HG02798 (cell line): Measurements from ENCODE around the gene LAPTM4A.
"Not testable (repeated sequence)": the region's sequence is repeated elsewhere in the genome, so short reads cannot be mapped to it uniquely, and the experiment has no call there.

Experiments
- ATAC-seq: cut with Tn5 transposase; IDR thresholded peaks from one replicate; pipeline ENCODE4 v1.9.1; 2021; ENCODE audit warnings: mild to moderate bottlenecking; ENCODE audit not compliant: unreplicated experiment, poor library complexity

The LAPTM4A gene

DNA sequence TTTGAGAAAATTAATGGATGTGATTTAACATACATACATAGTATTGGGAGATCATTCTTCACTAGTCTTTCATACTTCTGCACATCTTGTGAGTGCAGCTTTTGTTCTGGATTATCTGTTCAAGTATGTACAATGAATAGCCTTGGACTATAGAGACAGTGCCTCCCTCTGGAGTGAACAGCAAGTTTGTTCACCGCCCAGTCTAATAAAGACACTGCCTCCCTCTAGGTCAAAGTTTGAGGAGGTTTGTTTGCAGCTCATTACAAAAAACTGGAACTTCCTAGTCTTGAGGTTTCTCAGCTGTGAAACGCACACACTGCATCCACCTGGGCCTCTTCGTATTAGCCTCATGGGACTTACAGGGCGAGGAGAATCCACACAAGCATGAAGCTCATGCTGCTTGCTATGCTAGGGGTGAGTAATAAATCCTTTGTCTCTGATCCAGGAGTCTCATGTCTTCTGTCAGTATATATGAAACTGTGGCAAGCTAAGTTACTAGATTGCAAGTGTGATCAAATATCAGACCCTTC, 26.0 kb upstream of the LAPTM4A start:
- ATAC-seq = no peak

DNA sequence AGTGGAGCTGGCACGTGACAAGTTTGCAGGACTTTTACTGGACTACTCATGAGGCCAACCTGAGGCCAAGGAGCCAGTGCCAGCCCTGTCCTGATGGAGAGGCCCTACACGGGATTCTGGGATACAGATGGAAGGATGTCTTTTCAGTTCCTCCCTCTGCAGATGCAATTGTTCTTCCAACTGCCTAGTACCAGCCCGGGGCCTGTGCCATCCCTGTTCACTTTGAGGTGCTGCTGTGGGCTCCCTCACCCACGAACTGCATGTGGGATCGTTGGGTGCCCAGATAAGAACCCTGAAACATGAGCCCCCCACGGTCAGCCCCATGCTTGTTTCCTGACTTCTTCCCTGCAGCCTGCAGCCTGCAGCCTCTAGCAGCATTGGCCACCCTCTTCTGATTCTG, 25.3 kb upstream of the LAPTM4A start:
- no peak for ATAC-seq

DNA sequence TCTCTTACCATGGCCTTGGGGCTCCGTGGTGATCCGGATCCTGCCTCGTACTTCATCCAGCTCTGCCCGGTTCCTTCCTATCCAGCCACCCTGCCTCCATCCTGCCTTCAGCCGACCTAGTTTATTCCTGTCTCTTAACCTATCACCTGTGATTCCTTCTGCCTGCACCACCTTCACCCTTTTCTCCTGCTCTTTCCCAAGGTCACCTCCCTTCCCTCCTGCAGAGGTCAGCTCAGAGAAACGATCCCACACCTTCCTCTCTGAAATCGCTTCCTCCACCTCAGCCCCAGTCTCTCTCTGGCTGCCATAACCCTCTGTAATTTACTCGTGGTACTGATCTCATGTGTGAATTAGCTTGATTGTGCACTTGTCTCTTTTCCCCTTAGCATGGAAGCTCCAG, 23.5 kb upstream of the LAPTM4A start:
- ATAC-seq = no peak

DNA sequence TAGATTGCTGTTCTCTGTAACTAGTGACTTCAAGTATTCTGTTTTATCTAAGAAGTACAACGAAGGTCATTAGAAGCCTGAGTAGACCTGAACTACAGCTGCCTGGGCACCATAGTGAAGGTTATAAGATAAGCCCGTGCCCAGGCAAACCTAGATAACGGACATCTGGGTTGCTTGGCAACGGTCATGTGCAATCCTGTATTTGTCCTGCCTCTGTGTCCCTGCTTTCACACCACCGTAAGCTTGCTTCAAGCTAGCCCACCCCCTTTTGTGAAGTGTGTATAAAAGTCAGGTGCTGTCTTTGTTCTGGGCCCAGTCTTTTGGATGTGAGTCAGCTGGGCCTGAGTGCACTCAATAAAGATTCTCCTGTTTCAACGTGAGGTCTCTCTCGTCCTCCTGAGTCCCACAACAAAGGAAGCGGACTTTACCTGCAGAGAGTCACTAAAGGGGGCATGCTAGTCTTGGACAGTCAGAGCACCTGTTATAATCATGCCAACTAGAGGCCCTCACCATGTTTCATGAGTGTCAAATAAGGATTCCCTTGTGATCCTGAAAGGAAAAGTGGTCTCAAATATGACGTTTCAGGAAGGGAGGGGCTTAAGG, 22.7 kb upstream of the LAPTM4A start:
- not testable (repeated sequence) for ATAC-seq

DNA sequence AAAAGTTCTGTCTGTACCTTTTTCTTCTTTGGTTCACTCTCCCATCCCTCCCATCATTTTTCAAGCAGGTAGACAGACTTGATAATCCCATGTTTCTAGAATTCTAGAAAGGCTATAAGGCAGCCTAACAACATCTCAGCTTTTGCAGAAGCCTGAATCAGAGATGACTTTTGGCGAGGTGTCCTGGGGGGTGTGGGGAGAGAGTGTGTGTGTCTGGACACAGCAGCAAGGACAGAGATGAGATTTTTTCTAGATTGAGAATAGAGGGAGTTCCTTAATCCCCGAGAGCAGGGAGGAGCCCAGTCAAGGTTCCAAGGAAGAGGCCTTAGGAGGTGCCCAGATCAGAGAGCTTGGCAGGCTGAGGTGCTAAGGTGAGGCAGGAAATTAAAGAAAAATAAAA, 22.0 kb upstream of the LAPTM4A start:
- ATAC-seq = no peak

DNA sequence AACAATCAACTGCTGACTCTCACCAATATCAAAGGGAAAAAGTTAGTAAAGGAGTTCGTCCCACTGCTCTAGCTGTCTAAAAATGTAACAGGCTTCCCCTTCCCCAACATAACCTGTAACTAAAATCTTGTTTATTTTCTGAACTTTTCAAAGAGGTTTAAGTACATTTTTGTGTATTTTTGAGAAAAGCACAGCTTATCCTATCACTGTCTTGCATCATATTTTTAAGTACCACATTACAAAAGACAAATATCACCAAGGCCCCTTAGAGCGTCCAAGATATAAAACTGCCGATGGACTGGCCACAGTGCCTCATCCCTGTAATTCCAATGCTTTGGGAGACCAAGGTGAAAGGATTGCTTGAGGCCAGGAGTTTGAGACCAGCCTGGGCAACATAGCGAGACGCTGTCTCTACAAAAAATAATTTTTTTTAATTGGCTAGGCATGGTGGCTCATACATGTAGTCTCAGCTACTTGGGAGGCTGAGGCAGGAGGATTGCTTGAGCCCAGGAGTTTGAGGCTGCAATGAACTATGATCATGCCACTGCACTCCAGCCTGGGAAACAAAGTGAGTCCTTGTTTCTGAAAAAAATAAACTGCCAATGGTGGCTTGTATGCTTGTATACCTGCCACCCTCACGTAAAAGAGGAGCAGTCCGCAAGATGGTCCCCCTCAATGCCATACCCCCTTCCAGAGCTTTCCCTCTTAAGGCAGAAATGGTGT, 21.2 kb upstream of the LAPTM4A start:
- ATAC-seq = no peak

DNA sequence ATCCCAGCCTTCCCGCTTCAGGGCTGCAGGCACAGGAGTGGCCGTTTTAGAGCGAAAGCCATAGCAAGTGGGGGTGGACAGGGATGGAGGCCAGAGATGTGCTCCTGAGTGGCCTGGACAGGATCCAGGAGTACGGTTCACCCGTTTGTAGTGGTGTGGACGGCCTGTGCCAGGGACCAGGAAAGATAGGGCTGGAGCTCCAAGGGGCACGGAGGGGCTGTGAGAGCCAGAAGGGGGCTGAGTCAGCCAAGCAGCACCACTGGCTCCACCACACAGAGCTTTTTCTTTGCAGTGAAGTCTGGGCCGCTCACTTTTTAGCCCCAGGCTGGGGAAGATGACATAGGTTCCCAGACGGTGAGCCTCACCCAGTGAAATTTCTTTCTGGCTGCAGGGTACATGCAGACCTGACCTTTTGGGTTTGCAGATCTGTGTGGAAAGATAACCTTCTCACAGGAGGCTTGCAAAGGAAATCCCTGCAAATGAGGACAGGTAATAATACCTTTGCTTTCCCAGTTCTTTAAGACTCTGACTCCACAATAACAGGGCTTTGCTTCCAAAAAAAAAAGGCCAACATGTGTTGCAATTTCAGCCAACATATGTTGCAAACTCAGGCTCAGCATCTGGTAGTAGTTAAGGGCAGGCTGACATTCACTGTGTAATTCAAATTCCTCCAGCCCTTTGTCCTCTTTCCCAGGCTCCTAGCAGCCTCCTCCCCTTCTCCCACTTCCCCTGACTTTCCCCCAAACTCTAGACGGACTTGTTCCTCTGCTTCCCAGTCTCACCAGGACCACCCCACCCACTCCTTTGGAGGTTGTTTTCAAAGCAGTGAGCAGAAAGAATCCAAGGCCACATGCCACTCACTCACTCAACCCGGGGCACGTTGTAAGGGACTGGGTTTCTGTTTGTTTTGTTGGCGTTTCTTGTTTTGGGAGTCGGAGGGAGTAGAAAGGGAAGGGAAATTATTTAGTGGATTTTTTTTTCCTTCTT, 20.3 kb upstream of the LAPTM4A start:
- no peak for ATAC-seq

DNA sequence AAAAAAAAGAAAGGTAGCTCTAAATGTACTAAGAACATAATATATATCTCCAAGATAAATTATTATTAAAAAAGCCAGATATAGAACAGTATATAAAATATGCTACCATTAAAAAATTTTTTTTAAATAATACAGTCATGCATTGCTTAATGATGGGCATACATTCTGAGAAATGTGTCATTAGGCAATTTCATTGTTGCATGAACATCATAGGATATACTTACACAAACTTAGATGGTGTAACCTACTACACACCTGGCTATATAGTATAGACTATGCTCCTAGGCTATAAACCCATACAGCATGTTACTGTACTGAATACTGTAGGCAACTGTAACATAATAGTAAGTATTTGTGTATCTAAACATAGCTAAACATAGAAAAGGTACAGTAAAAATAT, 18.3 kb upstream of the LAPTM4A start:
- ATAC-seq = no peak

DNA sequence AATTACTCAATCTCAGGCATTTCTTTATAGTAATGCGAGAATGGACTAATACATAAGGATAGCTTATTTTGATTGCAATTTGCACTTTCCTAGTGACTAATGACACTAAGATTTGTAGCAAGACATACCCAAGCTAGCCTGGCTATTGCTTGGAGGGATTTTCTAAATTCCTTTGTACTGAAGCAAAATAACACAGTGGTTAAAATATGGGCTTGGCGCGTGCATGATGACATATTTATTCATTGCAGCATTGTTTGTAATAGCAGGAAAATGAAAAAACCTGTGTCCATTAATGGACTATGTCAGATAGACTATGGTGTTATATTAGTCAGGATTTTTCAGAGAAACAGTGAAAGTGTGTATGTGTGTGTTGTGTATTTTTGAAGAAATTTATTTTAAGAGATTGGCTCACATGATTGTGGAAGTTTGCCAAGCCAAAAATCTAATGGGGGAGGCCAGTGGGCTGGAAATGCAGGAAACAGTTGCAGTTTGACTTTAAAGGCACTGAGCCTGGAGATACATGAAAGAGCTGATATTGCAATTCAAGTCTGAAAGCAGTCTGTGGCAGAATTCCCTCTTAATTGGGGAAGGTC, 16.7 kb upstream of the LAPTM4A start:
- no peak for ATAC-seq

DNA sequence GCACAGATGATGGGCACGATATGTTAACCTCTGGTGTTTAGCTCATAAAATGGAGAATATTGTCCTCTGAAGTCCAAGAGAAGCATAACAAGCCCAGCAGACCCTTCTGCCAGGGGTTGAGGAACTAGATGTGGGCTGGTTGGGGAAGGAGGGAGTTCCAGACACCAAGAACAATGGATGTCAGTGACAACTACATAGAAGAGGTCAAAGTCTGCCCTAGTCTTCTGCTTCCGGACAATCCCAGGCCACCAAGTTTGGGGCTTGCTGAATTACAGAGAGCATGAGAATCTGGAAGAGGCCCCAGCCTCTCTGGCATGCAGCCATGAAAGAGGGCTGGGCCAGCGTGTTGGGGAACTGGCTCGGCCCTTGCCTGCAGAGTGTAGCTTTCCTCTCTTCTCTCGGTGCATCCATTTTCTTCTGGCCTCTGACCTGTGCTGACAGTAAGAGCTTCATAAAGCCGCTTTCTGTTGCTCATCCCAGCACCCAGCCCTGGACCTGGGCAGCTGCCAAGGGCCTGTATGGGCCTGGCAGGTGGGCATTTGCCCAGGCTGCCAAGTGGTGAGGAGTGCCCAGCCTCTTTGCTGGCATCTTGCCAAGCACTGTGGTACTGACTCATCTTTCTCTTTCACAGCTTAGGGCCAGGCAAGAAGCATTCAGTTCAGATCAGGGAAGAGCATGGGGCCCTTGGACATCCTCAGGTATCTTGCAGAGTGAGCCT, 14.6 kb upstream of the LAPTM4A start:
- no peak for ATAC-seq

DNA sequence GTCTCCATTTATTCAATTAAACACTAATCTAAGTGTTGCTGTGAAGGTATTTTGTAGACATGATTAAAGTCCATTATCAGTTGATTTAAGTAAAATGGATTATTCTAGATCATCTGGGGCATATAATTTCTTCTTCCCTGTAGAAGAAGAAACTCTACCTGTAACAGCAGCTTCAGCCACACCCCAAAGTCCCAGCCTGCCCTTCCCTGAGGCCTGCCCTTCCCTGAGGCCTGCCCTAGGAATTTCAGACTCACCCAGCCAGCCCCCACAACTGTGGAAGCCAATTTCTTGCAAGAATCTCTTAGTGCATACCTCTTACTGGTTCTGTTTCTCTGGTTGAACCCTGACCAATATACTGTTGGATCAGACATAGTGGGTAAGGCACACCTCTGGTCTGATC, 13.4 kb upstream of the LAPTM4A start:
- no peak for ATAC-seq

DNA sequence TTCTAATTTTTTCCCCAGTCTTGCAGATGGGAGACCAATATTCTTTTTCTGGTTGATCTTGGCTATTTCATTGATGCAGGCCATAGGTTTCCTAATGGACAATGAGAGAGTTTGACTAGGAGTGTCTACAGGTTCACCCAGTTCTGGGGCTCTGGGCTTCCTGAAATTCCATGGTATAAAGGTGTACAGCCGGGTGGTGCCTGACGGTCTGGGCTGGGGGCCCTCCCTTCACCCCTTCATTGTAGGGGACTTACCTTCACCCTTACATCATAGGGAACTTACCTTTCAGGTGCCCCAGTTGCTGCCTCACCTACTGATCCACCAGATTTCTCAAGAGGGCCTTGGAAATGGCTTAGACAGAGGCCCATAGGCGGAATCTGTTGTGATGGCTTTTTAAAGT, 13.0 kb upstream of the LAPTM4A start:
- ATAC-seq = no peak

DNA sequence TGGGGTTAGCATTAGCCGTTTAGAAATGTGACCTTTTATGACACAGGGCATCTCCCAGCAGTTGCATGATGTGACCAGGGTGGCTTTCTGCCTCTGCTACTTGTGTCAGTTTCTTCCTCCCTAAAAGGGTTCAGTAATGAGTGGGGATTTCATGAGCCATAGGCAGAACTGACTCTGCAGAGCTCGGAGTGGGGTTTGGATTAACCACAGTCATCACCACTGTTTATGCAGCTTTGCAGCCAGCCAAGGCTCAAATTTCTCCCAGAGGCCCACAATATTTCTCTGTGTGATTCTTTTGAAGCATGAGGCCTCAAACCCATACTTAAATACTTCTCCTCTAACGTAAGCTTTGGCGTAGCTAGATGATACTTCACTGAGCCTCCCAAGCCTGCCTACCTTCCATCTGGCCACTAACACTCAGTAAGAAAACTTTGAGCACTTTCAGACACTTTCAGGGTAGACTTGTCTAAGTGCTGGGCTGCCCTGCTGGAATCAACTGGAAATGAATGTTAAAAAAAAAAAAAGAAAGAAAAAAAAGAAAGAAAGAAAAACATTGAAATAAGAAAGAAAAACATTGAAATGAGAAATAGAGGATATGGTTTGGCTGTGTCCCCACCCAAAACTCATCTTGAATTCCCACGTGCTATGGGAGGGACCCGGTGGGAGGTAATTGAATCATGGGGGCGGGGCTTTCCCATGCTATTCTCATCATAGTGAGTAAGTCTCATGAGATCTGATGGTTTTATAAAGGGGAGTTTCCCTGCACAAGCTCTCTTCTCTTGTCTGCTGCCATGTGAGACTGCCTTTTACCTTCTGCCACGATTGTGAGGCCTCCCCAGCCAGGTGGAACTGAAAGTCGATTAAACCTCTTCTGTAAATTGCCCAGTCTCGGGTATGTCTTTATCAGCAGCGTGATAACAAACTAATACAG, 11.5 kb upstream of the LAPTM4A start:
- ATAC-seq = no peak

DNA sequence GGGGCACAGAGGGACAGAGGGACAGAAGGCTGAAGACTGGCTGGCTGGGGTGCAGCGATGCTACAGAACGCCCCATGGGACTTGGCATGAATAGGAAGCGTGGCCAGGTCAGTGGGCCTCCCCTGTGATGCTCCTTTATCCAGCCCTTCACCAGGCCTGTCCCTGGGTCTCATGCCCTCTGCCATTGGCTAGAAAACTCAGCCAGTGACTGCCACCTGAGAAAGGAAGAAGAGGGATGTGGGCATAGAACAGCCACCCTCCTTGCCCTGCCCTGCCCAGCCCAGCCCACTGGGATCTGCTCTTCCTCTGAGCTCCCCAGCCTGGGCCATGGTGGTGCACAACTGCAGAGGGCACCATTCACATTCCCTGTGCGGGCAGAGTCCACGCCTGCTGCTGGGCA, 10.5 kb upstream of the LAPTM4A start:
- no peak for ATAC-seq

DNA sequence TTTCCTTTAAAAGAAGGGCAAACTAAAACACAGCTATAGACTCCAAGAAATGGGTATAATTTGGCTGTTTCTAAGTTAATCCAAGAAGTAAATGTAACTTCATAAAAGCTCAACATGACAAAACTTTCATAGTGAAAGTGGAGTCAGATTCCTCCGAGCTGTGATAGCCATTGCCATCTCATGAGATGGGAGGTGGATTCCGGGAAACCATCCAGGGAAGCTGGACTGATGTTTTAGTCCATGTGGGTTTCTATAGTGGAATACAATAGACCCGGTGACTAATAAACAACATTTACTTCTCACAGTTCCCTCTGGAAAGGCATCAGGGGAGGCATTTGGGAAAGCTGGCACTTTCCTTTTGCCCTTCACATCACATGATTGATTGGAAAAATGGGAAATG, 10.0 kb upstream of the LAPTM4A start:
- ATAC-seq = no peak

DNA sequence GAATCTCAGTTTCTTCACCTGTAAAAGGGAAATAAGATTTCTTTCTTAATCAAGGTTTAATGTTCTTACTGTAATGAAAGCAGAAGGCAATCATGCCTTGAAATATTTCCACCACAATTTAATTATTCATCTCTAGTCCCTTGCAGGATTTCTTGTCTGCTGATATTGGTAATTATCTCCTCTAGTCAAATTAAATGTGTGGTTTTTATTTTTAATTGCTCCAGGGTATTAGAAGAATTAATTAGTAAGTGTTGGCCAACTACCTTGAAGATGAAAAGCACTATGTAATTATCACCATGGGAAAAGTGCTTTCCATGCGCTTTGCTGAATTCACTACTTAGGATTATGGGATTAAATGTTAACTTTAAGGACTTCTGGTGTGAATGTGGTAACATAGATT, 8.7 kb upstream of the LAPTM4A start:
- no peak for ATAC-seq

DNA sequence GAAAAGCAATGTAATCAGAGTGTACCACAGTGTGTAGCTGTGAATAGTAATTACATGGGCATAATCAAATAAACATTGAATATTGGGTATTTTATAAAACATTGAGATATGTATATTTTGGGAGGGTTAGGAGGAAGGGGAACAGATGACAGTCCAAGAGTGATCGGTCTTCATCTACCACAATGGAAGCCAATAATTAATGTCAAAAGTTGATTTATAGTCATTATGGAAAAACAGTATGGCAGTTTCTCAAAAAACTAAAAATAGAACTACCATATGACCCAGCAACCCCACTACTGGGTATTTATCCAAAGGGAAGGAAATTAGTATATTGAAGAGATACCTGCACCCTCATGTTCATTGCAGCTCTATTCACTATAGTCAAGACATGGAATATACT, 5.8 kb upstream of the LAPTM4A start:
- no peak for ATAC-seq

DNA sequence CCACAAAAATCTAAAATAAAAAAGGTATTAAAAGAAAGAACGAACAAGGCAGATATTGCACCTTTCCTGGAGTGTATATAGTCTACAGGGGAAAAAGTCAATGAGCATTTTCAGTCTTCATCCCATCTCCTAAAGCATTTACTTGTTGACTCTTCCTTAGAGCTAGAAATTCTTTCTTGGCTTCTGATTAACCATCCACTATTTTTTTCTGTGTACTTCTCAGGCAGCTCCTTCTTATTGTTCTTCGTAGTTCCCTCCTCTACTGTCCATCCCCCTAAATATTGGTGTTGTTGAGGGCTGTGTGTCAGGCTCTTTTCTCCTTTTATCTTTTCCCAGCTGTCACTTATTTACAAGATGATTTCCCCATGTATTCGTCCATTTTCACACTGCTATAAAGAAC, 3.5 kb upstream of the LAPTM4A start:
- no peak for ATAC-seq

DNA sequence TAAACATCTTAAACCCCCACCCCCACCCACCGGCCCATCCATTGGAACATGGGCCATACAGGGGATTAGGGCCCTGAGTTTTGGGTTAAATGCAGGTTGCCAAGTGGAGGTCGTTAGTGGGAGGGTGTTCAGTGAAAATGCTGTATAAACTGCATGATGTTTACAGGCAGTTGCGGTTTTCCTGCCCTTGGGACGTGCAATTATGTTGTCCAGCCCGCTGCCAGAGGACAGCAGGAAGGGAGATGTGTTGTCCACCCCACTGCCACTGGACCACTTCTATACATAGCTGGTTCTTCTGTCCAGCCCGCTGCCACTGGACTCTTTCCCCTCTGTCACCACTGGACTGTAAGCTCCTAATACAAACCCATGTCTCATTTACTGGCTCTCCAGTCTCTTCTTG, 2.7 kb upstream of the LAPTM4A start:
- no peak for ATAC-seq
